ENCODE results near the gene TRIM47.

The TRIM47 gene

GRCh38 chr17:75896415-75897159 is 18.2 kb upstream of the TRIM47 start, which contains the start of gene TRIM65:
Gene TRIM65, minus strand, starts transcription at chr17:75896951. Its CDS starts 14 bp downstream, at chr17:75896937.
- in situ Hi-C loops (cut with MboI; ENCODE audit: low sequenced_read_pairs, unreplicated experiment), result no loop called here
- peak; percentile 71 for TF ChIP-seq CTCF (IDR thresholded peaks at IDR 0.05; ENCODE audit: borderline replicate concordance, control extremely low read depth, extremely low read depth, insufficient read depth, missing control alignments)
- peak; percentile 94 for DNase-seq (ENCODE audit: low spot score)

GRCh38 chr17:75895370-75896155 is 17.2 kb upstream of the TRIM47 start:
- no peak for TF ChIP-seq CTCF (IDR thresholded peaks at IDR 0.05; ENCODE audit: borderline replicate concordance, control extremely low read depth, extremely low read depth, insufficient read depth, missing control alignments)
- in situ Hi-C loops (cut with MboI; ENCODE audit: low sequenced_read_pairs, unreplicated experiment), result no loop called here
- DNase-seq (ENCODE audit: low spot score), result no peak

- no peak for DNase-seq (ENCODE audit: low spot score)
- TF ChIP-seq CTCF (IDR thresholded peaks at IDR 0.05; ENCODE audit: borderline replicate concordance, control extremely low read depth, extremely low read depth, insufficient read depth, missing control alignments), result no peak
- in situ Hi-C loops (cut with MboI; ENCODE audit: low sequenced_read_pairs, unreplicated experiment), result no loop called here
Observed at GRCh38 chr17:75894049-75894733, 15.8 kb upstream of the TRIM47 start.

DNA sequence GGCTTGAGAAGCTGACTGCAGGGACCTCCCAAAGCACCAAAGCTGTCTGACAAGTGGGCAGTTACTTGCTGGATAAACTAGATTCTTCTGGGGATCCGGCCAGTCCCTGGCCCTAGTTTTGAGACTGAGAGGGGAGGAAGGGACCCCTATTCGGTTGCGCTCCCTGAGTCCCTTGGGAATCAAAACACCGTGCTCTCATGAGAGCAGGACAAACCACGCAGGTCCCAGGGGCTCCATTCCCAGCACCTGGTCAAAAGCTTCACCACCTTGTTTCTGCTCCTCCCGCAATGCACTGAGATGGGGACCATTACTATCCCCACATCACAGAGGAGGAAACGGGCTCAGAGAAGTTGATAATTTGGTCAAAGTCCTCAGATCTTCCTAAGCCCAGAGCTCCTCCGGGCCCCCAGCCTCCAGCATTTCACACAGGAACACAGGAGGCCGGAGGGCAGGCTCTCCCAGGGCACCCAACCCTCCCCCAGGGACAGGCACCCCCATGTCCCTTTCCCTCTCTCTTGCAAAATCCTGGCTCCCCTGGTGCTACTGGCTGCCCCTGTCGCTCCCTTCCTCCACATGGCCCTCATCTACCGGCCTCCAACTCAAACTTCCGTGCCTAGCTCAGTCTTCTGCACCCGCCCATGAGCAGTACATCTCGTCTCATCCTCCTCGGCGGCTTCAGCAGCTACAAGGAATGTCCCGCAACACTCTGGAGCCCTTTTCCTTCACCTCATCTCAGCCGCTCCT is 15.1 kb upstream of the TRIM47 start:
- no peak for DNase-seq (ENCODE audit: low spot score)
- in situ Hi-C loops (cut with MboI; ENCODE audit: low sequenced_read_pairs, unreplicated experiment), result no loop called here
- TF ChIP-seq CTCF (IDR thresholded peaks at IDR 0.05; ENCODE audit: borderline replicate concordance, control extremely low read depth, extremely low read depth, insufficient read depth, missing control alignments), result no peak

GRCh38 chr17:75892556-75893224 is 14.3 kb upstream of the TRIM47 start:
- no peak for DNase-seq (ENCODE audit: low spot score)
- in situ Hi-C loops (cut with MboI; ENCODE audit: low sequenced_read_pairs, unreplicated experiment), result no loop called here
- TF ChIP-seq CTCF (IDR thresholded peaks at IDR 0.05; ENCODE audit: borderline replicate concordance, control extremely low read depth, extremely low read depth, insufficient read depth, missing control alignments), result no peak
